A549 (cell line): Measurements from ENCODE around the gene RFC1.
"Not testable (repeated sequence)": the region's sequence is repeated elsewhere in the genome, so short reads cannot be mapped to it uniquely, and the experiment has no call there.

Experiments used
- CEBPB ChIP-seq, 2 experiments: fragments of >200 bp in 1 of 2; sonication (Bioruptor Twin) in 1 of 2; formaldehyde crosslinking in 1 of 2; IDR thresholded peaks; 2 replicates each; pipeline ENCODE4 v1.6.1; 2012 to 2016
- CHD2 ChIP-seq: fragments of 150-350 bp; IDR thresholded peaks from 2 replicates; pipeline ENCODE4 v1.6.1; 2014; ENCODE audit warnings: low read length; ENCODE audit not compliant: partially characterized antibody
- CTCF ChIP-seq: fragments of >200 bp; sonication (Bioruptor Twin); formaldehyde crosslinking; IDR thresholded peaks from 3 replicates; pipeline ENCODE4 v1.5.1; 2016
- ELK1 ChIP-seq: fragments of 150-350 bp; IDR thresholded peaks from 2 replicates; pipeline ENCODE4 v1.6.1; 2014; ENCODE audit warnings: low read depth, mild to moderate bottlenecking, low read length
- EP300 ChIP-seq, 2 experiments: fragments of >200 bp; sonication (Bioruptor Twin); formaldehyde crosslinking; IDR thresholded peaks; 2 replicates in 1 of 2; 3 replicates in 1 of 2; pipeline ENCODE4 v1.6.1; 2016 to 2017
- HDAC2 ChIP-seq: fragments of 200-600 bp; sonication (generic); IDR thresholded peaks from 2 replicates; pipeline ENCODE4 v1.6.1; 2016
- JUNB ChIP-seq: fragments of >200 bp; sonication (Bioruptor Twin); formaldehyde crosslinking; IDR thresholded peaks from 2 replicates; pipeline ENCODE4 v1.6.1; 2016
- PHF8 ChIP-seq: fragments of 200-600 bp; sonication (generic); IDR thresholded peaks from 2 replicates; pipeline ENCODE4 v1.6.1; 2016; ENCODE audit warnings: low read depth, mild to moderate bottlenecking, antibody characterized with exemption, moderate library complexity, borderline replicate concordance
- POLR2A ChIP-seq: IDR thresholded peaks from 2 replicates; pipeline ENCODE4 v1.6.1; 2012; ENCODE audit warnings: mild to moderate bottlenecking, low read length
- RAD21 ChIP-seq, 2 experiments: fragments of >200 bp in 1 of 2; sonication (Bioruptor Twin) in 1 of 2; formaldehyde crosslinking in 1 of 2; IDR thresholded peaks in 1 of 2; conservative IDR thresholded peaks in 1 of 2; 2 replicates in 1 of 2; 3 replicates in 1 of 2; pipeline ENCODE4 v1.6.1; 2012 to 2018; ENCODE audit warnings: inconsistent platforms in 1 of 2
- REST ChIP-seq: fragments of 200-600 bp; sonication (generic); IDR thresholded peaks from 2 replicates; pipeline ENCODE4 v1.6.1; 2016; ENCODE audit warnings: antibody characterized with exemption, mild to moderate bottlenecking, moderate library complexity
- ZFP36 ChIP-seq: fragments of 450-650 bp; IDR thresholded peaks from 2 replicates; pipeline ENCODE4 v1.6.1; 2014; ENCODE audit warnings: borderline replicate concordance; ENCODE audit not compliant: partially characterized antibody

- not testable (repeated sequence) for TF ChIP-seq POLR2A; CTCF; CEBPB (IDR thresholded peaks at IDR 0.05); CHD2; PHF8; JUNB; REST; ZFP36; ELK1; RAD21 (conservative IDR thresholded peaks at IDR 0.05 in 1 of 2, IDR thresholded peaks at IDR 0.05 in 1 of 2); EP300 (IDR thresholded peaks at IDR 0.05); HDAC2
Measured at GRCh38 chr4:39411561-39411960, 45.4 kb upstream of the RFC1 start.
